ENCODE measurements around the gene PDLIM7.

PDLIM7 gene

GRCh38 chr5:177507596-177508220, 10.3 kb upstream of the PDLIM7 start:
- no peak for DNase-seq (ENCODE audit: low spot score)

DNA sequence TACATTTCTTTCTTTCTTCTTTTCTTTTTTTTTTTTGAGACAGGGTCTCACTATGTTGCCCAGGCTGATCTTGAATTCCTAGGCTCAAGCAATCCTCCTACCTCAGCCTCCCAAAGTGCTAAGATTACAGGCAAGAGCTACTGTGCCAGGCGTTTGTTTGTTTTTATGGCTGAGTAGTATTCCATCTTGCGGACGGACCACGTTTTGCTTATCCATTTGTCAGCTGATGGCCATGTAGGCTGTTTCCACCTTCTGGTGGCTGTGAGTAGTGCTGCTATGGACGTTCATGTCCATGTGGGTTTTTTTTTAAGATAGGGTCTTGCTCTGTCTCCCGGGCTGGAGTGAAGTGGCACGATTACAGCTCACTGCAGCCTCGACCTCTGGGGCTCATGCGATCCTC, 9.8 kb upstream of the PDLIM7 start:
- no peak for DNase-seq (ENCODE audit: low spot score)

- DNase-seq (ENCODE audit: low spot score) = no peak
Observed at GRCh38 chr5:177505075-177505474, 7.7 kb upstream of the PDLIM7 start.

- no peak for DNase-seq (ENCODE audit: low spot score)
Observed at GRCh38 chr5:177504086-177505056, 7.0 kb upstream of the PDLIM7 start.

- DNase-seq (ENCODE audit: low spot score) = no peak
Observed at GRCh38 chr5:177503351-177504085, 6.1 kb upstream of the PDLIM7 start.

- DNase-seq (ENCODE audit: low spot score) = no peak
Observed at GRCh38 chr5:177502886-177503285, 5.5 kb upstream of the PDLIM7 start.

- no peak for DNase-seq (ENCODE audit: low spot score)
Observed at GRCh38 chr5:177501874-177502678, 4.7 kb upstream of the PDLIM7 start.

- DNase-seq (ENCODE audit: low spot score) = peak; percentile 79
Observed at GRCh38 chr5:177500685-177501522, 3.5 kb upstream of the PDLIM7 start.

- no peak for DNase-seq (ENCODE audit: low spot score)
Observed at GRCh38 chr5:177499842-177500241, 2.4 kb upstream of the PDLIM7 start.

- DNase-seq (ENCODE audit: low spot score) = no peak
Observed at GRCh38 chr5:177498013-177498787, 796 bp upstream of the PDLIM7 start.

DNA sequence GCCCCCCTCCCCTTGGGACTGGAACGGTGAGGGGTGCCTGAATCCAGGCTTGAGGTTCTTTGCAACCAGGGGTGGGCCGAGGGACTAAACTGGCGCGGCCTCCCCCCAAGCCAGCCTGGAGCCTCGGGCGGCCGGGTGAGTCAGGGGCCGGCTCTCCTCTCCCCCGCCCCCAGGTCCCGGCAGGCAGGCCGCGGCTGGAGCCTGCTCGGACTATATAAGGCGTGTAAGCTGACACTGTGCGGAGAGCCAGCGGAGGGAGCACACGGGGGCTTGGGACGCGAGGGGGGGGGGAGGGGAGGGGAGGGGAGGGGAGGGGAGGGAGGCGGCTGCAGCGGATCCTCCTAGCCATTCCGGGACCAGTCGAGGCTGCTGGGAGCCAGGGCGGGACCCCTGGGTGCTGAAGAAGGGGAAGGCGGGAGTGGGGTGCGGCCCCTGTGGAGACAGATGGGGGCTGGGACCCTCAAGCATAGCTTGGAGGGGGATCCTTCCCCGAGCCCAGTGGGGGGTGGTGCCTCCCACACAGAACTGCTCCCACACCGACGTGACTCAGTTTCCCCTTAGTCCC, 595 bp downstream of the PDLIM7 start:
- DNase-seq (ENCODE audit: low spot score) = peak; percentile 90

DNA sequence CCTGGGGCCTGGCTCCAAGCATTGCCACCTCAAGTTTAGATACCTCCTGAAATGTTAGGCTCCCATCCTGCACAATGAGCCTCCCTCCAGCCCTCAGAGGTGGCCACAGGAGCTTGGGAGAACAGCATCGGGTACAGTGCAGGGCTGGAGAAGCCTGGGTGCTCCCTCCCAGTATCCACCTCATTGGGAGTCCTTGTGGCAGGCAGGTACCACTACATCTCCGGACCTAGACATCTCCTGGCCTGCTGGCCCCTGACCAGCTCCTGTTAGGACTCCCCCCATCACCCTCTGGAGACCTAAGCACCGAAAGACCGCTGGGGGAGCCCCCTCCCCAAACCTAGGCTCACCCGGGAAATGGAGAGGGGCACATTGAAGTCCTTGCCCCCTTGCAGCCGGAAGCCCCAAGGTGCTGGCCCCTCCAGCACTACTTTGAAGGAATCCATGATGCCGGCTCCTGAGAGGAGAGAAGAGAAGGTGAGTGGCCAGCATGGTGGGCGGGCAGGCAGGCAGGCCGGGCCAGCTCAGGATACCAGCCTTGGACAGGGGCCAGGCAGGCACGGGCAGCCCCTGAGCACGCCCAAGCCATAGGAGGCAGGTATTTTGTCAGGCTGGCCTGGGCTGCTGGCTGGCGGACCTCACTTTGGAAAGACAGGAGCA, 1.2 kb downstream of the PDLIM7 start:
- DNase-seq (ENCODE audit: low spot score) = peak; percentile 81

DNA sequence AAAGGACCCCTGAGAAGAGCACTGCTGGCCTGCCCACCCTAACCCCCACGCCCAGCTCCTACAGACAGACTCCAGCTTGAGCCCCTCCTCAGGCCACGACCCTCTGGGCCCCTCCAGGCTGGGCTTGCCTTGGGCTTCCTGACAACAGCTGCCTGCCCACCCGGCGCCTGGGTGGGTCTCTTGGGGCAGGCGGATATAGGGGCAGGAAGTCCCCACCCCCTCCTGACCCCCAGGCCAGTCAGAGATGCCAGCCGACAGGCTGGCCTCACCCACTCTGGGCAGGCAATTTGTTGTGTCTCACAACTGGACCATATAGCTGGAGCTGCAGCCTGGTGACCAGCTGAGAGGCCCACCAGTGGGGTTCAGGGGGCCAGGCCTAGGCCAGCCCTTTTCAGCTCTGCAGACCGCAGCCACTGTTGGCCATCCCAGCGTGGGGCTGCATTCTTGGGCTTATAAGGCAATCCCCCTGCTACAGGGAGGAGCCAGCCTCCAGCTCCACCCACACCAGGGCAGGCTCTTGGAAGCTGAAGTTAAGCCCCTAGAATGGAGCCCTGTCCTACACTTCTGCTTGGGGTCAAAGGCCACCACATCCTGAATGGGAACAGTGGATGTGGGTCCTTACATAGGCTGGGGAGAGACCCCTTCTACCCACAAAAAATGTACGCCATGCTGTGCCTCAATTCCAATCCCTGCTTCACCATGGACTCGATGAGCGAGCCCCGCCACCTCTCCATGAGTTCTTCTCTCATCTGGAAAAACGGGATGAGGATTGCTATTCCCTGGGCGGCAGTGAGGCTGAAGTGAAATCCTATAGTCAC, 2.0 kb downstream of the PDLIM7 start:
- DNase-seq (ENCODE audit: low spot score) = no peak

DNA sequence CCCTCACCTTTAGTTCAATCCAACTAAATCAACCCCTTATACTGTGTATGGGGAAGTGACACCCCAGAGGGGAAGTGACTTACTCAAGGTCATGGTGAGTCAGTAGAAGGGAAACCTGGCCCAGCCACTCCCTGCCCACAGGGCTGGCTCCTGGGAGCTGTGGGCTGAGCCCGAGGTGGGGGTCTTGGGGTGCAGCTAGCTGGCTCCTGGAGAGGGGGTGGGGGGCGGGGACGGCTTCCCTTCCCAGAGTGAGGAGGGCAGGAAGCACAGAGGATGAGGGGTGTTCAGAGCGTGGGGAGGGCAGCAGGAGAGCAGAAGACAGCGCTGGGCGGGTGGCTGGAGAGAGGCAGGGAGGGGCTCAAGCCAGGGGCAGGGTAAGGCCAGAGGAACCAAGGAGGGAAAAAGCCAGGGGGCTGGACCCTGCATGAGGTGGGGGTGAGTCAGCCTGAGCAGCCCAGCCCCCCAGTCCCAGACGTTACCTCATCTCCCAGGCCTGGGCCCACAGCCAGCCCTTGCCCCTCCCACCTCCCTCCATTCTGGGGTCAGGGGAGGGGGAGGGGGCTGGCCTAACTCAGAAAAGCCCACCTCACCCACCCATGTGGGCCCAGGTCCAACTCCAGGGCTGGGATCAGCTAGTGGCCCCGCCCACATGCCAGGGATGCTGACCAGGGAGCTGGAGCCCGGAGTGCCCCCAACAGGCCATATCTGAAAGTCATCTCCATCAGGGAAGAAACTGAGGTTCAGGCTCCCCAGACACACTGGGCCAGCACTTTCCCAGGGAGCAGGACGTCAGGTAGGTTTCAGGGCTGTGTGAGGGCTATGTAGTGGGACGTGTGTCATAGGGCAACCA, 2.8 kb downstream of the PDLIM7 start:
- no peak for DNase-seq (ENCODE audit: low spot score)

DNA sequence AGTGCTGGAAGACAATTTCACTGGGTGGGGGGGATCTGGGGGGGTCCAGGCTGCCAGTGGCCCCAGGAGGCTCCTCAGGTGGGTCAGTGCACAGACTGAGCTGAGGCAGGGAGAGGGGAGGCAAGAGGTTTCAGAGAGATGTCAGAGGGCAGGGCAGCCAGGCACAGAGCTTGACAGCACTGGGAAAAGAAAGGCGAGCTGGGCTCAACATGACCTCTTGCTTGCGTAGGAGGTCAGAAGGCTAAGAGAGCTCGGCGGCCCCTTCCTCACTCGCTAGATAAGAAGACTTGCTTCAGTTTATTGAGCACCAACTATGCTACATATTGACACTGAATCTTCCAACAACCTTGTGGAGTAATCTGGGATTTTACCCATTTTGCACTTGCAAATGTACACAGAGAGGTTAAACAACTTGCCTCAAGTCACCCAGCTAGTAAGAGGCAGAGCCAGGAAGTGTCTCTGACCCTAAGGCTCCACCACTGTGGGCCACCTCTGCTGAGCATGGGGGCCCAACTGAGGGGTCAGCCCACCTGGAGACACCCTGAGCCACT, 3.5 kb downstream of the PDLIM7 start:
- DNase-seq (ENCODE audit: low spot score) = no peak

DNA sequence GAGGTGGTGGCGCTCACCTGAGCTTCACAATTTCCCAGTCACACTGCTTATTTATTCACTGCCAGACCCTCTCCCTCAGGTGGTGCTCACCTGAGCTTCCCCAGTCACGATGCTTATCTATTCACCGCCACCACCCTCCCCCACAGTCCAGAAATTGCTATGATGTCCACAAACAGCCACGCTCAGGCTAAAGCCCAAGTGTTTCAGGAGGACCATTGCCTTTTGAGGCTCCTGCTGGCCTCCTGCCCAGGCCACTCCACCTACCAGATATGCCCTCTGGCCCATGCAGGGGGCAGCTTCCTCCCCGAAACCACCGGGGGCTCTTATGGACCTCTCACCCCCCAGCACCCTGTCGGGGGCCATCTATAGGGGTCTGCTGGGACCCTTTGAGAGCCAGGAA, 4.6 kb downstream of the PDLIM7 start:
- DNase-seq (ENCODE audit: low spot score) = no peak

Data from SW480 (cell line).